Erythroblast (primary cell): ENCODE measurements around the gene NHSL2.

Experiments used
- GATA1 ChIP-seq: IDR thresholded peaks from 2 replicates; pipeline ENCODE4 v1.6.1; 2011; ENCODE audit warnings: low read depth, mild to moderate bottlenecking, control low read depth, low read length, moderate library complexity
- POLR2A ChIP-seq: IDR thresholded peaks from 2 replicates; pipeline ENCODE4 v1.6.1; 2011; ENCODE audit warnings: mild to moderate bottlenecking, low read length

GRCh38 chrX:72127332-72127731, 216.7 kb downstream of the NHSL2 start:
- no peak for TF ChIP-seq POLR2A
- TF ChIP-seq GATA1: no peak
